ENCODE results near the gene RASA2.
A peak's percentile ranks its signal among the peaks of the same experiment; 100 is the strongest.
"Not testable (repeated sequence)": the region's sequence is repeated elsewhere in the genome, so short reads cannot be mapped to it uniquely, and the experiment has no call there.

Gene RASA2

DNA sequence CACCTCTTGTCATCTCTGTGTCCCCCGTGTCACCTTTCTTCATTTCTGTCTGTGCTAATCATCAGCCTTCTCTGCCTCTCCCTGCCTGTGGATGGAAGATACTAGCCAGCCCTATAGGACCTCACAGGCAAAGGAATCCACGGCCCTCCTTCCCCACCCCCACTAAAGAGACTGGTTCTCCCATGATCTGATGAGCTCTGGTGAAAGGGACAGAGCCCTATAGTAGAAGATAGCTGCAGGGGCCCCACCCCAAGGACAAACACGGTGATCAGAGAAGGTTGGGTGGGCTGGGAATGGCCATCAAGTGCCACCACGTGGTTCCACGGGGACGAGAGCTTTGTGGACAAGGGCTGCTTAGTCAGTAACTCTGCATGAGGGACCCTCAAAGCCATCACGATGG is 27.8 kb upstream of the RASA2 start:
- no peak for DNase-seq (ENCODE audit: low spot score)

DNA sequence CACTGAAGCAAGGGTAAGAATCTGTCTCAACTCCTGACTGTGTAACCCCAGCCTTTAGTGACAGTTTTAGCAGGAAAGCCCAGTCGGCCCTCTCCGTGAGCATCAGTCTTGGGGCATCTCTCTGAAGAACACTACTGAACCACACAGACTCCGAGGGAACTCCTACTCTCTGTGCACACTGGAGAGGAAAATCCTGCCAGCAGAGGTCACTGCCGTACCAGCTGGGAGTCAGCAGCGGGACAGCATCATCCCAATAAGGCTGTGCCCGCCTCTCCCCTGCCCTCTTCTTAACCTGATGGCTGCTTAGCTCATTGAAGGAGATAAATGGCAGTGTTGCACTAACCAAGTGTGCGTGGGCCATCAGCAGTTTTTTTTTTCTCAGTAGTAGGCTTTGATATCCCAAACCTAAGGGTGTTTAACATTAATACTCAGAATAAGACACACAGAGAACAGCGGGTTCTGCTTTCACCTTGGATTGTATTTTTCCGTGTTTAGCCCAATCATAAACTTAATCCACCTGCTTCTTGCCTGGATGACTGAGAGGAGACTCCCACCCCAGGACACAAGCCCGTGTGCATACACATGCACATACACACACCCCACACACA is 26.6 kb upstream of the RASA2 start:
- DNase-seq (ENCODE audit: low spot score): peak; percentile 80

DNA sequence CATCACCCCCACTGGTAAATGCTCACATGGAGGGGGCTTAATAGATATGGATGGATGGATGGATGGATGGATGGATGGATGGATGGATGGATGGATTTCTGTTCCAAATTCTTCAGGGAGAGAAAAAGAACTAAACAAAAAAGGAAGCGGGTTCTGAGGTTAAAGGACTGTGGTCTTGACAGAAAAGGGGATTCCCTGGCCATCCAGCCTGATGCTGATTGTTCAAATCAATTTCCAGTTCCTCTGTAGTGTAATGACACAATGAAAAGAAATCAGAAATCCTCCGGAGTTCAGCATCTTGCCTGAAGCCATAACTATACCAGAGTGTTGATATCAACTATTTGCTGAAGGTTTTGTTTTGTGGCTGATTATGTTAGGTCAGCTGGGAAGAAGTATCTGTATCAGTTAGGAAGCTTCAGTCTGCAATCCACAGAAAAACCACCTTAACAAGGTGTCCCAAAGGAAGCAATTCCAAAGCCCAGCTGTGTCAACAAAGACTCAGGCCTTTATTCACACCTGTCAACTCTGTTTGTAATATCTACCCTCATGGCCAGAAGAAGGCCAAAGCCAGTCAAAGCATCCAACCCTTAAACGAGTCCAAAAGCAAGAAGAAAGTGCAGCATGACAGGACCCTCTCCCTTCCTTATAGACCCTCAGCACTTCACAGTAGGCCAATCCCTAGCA is 24.5 kb upstream of the RASA2 start:
- DNase-seq (ENCODE audit: low spot score): no peak

DNA sequence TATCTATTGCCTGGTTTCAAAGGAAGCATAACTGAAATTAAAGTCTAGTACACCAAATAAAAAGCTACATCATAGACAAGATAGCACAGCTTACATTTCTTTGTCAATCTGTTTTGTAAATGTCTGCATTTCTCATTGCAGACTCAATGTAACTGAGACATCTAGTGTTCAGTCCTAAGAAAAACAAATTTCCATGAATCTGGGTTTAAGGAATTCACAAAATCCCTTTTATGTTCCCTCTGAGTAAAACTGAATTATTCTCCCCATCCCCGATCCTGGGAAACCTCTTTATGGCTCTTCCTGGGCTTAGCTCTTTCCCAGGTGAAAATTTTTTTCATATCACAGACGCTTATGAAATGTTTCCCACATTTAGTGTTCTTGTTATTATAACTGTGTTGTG is 21.6 kb upstream of the RASA2 start:
- no peak for DNase-seq (ENCODE audit: low spot score)

DNA sequence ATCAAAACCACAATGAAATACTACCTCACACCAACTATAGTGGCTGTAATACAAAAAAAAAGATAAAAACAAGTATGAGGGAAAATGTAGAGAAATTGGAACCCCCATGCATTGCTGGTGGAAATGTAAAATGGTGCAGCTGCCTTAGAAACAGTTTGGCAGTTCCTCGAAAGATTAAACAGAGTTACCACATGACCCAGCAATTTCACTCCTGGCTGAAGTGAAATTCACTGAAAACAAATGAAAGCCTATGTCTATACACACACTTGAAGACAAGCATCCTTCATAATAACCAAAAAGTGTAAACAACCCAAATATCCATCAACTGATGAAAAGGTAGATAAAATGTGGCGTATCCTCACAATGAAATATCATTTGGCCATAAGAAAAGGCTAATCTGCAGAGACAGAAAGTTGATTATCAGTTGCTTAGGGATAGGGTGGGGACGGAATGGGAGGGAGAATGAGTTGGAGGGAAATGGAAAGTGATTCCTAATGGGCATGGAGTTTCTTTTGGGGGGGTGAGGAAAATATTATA is 20.1 kb upstream of the RASA2 start:
- no peak for DNase-seq (ENCODE audit: low spot score)

DNA sequence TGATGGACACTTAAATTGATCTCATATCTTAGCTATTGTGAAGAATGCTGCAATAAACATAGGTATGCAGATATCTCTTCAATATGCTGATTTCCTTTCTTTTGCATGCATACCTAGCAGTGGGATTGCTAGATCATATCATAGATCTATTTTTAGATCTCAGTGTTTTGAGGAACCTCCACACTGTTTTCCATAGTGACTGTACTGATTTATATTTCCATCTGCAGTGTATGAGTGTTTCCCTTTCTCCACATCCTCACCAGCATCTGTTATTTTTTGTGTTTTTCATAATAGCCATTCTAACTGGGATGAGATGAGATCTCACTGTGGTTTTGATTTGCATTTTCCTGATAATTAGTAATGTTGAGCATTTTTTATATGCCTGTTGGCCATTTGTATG is 17.1 kb upstream of the RASA2 start:
- no peak for DNase-seq (ENCODE audit: low spot score)

DNA sequence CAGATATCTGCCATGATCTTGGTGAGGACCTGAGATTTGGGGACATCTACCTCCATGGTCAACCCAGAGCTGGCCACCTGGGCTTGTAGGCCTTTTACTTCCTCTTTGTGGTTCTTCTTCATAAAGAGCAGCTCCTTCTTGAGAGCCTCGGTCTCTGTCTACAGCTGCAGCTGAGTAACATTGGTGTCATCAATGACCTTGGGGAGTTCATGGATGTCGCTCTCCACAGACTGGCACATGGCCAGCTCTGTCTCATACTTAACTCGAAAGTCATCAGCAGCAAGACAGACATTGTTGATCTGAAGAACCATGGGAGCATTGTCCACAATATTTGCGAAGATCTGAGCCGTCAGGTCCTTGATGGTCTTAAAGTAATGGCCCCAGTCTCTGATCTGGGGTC is 15.7 kb upstream of the RASA2 start:
- DNase-seq (ENCODE audit: low spot score): no peak

DNA sequence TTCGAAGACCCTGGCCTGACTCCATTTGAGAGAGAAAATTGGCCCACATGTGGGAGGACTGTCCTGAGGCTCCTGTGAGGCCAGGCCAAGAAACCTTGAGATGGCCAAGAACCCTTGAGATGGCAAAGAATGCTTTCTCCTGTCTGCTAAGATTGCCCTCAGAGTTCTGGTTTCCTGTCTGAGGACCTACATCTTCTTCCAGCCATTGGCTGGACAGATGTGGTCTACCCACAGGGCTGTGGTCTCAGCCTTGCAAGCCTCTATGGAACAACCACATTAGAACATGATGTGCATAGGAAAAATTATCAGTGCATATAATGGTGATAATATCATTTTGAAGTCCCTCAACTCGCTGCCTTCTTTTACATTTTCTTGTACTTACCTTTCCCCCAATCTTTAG is 10.8 kb upstream of the RASA2 start:
- no peak for DNase-seq (ENCODE audit: low spot score)

DNA sequence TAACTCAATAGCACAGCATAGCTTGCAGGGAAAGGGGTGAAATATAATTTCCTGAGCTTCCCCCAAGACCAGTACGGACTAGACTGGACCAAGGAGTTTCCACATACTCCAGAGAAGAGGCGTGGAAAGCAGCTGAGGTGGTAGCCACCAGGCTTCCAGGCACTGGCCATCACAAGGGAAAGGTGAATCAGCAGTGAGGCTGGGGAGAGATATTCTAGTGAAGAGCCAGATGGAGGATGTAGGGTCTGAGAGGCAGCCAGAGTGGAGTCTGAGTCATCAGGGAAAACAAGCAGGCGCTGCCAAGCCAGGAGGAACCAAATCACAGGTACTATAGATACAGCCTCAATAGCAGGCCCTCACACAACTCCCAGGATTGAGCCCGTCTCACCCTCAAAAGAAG is 9.6 kb upstream of the RASA2 start:
- DNase-seq (ENCODE audit: low spot score): peak; percentile 44

DNA sequence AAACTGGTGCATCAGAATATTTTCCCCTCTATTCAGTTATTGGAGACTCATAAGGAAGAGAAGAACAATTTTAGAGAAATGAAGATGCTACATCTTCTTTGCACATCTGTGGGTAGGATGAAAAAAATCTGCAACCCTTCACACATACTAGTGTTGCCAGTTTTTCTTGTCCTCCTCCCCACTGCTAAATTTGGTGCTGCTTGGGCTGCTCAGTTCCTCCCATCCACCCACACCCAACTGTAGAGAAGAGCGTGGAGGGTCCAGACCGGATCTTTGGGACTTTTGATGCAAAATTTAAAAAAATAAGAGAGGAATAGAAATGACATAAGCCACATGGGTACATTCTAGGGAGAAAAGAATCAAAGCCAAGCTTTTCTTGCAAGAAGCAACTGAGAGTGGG is 8.7 kb upstream of the RASA2 start:
- DNase-seq (ENCODE audit: low spot score): no peak

DNA sequence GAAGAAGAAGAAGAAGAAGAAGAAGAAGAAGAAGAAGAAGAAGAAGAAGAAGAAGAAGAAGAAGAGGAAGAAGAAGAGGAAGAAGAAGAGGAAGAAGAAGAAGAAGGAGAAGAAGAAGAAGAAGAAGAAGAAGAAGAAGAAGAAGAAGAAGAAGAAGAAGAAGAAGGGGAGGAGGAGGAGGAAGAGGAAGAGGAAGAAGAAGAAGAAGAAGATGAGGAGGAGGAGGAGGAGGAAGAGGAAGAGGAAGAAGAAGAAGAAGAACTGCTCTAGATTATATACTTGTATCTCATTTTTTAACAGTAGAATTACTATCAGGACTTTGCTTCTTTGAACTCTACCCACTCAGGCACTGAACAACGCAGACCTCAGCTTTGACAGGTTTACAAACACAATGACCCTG is 8.0 kb upstream of the RASA2 start:
- DNase-seq (ENCODE audit: low spot score): not testable (repeated sequence)

DNA sequence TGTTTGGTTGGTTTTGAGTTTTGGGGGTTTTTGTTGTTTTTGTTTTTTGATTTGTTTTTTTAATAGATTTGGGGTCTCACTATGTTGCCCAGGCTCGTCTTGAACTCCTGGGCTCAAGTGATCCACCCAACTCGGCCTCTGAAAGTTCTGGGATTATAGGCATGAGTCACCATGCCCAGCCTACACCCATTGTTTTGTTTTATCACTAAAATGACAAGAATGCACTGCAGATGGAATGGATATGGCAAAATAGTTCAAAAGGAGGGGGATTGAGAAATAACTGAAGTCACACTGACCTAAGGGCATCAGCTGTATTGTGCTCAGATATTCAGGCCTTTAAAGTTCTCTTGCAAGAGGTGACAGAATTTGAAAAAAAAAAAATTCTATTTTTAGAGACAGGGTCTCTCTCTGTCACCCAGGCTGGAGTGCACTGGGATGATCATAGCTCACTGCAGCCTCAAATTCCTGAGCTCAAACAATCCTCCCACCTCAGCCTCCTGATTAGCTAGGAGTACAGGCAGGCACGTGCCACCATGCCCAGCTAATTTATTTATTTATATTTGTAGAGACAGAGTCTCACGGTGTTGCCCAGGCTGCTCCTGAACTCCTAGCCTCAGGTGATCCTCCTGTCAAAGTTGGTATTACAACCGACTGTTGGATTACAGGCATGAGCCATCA is 4.4 kb upstream of the RASA2 start:
- DNase-seq (ENCODE audit: low spot score): peak; percentile 15

DNA sequence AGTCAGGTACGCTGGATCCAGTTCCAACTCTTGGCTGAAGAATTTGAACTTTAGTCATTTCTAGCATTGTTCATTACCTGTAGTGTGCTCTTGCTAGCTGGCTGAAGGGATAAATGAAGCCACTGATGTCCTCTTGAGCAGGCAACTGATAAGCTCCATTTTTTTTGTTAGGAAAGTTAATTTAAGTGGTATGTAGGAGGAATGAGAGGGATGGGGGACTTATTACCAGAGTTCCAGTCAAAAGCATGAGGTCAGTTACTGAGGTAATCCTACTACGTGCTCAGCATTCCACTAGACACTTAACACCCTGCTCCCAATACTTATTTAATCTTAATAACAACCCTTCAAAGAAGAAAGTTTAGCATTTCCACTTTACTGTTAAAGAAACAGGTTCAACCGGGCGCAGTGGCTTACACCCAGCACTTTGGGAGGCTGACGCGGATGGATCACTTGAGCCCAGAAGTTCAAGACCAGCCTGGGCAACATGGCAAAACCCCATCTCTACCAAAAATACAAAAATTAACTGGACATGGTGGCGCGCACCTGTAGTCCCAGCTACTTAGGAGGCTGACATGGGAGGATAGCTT is 2.0 kb upstream of the RASA2 start:
- DNase-seq (ENCODE audit: low spot score): no peak

DNA sequence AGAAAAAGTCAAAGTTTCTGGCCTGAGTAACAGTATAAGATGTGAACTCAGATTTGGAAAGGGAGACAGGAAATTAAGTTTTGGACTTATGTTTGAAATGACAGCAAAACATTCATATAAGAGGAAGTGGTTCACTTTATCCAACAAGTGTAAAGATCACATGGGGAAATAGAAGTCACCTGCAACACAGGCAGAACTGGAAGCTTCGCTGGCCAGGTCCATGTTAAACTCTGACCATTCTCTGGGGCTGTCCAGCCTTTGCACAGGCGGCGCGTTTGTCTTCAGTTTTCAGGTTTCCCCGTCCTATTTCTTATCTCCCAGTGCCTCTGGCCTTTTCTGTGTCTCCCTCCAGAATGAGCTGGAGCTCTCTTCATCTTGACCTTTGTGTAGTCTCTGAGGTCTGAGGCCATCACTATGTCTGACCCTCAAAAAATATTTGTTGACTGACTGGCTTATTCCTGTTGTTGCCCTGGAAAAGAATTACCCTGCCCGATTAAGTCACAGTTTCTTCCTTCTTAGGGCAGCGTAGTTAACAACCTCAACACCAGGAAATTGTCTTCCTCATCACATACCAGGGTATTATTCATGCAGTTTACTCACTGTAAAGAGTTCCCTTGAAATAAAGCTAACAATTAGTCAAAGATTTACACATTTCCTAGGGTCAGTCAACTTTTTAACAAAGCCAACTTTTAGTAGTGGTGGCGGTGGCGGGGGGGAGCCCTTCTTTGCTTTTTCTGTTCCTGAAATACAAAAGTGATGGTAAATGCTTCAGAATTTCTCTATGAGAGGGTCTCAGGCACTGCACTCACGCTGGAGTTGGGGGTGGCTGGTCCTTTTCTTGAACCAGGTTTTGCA is 959 bp upstream of the RASA2 start:
- DNase-seq (ENCODE audit: low spot score): peak; percentile 49

DNA sequence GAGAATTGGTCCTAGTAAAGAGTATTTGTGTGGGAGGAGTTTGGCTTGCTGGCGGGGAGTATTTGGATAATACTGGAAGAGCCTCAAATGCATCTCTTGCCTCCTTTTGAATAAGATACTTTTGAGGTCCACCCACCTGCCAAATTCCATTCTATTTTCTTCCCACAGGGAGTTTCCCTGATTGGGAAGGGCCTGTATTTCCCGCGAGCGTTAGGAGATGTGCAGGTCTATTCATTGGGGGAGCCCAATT is 406 bp upstream of the RASA2 start:
- DNase-seq (ENCODE audit: low spot score): no peak

DNA sequence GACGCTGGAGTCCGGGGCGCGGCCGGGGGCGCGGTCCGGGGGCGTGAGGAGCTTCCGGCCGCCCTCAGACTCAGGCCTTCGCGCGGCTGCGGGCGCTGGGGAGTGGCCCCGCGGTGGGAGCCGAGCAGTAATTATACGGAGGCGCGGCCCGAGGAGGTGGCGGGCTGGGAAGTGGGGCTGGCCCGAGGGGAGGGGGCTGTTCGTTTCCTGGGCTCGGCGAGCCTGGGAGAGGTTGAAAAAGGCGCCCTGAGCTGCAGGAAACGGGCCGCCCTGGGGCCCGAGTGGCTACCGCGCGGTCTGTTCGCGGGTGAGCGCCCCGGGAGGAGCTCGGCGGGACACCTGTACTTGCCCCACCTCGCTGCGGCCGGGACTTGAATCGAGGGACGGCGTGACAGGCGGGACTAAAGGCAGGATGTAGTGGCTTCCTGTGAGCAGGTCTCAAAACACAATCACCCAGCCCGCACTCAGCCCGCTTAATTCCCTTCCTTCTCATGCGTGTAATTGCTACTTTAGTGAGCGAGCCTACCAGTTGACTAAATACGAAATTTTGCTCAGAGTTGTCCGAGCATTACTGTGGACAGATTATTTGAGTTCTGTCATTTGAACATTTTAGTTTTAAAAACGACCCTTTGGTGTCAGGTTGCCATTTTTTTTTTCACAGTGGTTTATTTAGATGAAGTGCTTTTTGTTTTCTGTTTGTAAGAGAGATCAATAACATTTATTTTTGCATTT is 860 bp downstream of the RASA2 start:
- peak; percentile 96 for DNase-seq (ENCODE audit: low spot score)

DNA sequence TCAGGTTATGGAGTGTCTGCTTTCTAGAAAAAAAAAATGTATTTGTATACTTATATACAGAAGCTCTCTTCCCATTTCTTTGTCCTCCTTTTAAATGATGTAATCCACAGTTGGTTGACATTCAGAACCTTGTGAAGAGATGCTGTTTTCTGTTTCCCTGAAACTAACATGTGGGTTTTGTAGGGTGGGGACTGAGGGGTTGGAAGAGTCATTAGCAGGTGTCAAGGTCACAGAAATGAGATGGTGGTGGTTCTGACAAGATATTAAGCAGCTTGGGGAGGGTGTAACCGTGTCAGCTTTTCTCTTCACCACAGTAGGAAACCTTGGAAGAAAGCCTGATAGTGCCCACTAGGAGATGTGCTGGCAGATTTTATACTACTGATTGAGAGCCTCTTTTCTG is 2.4 kb downstream of the RASA2 start:
- DNase-seq (ENCODE audit: low spot score): no peak

DNA sequence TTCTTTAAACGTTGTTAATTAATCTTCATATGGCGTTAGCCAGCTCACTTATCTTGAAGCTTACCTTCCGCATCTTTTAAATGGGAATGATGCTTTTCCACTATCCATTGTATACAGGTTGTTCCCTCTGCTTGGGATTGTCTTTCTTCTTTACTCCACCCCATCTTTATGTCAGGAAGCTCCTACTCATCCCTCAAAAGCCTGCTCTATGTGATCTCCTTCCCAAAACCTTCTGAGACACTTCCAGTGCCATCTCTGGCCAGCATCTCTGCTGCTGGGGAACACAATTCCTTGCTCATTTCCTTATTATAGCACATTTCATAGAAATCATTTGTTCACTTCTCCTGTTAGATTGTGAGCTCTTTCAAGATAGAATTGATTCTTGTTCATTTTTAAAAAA is 4.3 kb downstream of the RASA2 start:
- DNase-seq (ENCODE audit: low spot score): no peak

DNA sequence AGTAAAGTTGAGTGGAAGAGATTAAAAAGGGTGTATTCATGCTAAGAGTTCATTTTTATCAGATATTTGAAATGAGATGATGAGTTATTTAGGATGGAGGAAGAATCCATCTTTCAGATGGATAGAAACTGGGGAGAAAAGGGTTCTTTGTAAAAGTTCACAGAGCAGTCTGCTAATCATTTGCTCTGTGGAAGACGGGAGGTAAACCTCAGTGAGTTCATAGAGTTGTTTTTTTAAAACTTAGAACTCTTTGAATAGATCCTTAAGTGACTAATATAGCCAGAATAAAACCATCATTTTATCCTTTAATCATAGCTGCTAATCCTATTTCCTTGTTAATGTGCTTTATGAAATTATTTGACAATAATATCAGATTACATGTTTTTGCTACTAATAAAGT is 5.1 kb downstream of the RASA2 start:
- DNase-seq (ENCODE audit: low spot score): no peak

DNA sequence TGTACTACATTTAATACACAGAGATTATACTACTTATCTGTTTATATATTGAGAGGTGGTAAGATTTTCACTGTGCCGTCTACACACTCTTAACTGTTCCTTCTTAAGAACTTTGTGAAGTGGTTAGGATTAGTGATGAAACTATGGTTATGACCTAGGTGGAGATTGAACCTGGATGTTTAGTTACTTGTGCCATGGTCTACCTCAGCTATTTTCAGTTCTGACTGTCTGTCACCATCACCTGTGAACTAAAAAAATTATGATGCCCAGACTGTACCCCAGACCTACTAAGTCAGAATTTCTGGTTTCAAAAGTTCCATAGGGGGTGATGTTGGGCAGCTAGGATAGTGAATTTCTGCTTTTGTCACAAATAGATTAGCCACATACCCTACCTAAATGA is 6.4 kb downstream of the RASA2 start:
- DNase-seq (ENCODE audit: low spot score): no peak

DNA sequence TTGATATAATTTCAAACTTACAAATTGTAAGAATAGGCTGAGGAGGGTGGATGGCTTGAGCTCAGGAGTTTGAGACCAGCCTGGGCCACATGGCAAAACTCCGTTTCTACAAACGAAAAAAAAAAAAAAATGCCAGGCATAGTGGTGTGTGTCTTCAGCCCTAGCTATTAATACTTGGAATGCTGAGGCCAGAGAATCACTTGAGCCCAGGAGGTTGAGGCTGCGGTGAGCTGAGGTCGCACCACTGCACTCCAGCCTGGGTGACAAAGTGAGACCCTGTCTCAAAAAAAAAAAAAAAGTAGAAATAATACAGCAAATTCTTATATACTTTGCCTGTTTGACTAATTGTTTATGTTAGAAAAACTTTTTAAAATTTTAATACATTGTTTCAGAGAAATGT is 10.8 kb downstream of the RASA2 start:
- DNase-seq (ENCODE audit: low spot score): not testable (repeated sequence)

All from SW480 (cell line).